HG03108 (cell line): ENCODE data around the gene TSTD1.

Experiments
- ATAC-seq: cut with Tn5 transposase; IDR thresholded peaks from one replicate; pipeline ENCODE4 v1.9.1; 2021; ENCODE audit warnings: moderate library complexity; ENCODE audit not compliant: unreplicated experiment

Gene TSTD1

GRCh38 chr1:161038523-161039153 lies at the start of gene TSTD1:
TSTD1 (minus strand) TSS chr1:161038964; CDS start chr1:161038889, 75 bp downstream.
- ATAC-seq: peak; percentile 75

GRCh38 chr1:161086457-161086856 lies 47.7 kb upstream of the TSTD1 start:
- ATAC-seq: no peak

GRCh38 chr1:161085165-161085564 lies 46.4 kb upstream of the TSTD1 start:
- no peak for ATAC-seq

- no peak for ATAC-seq
These were observed 45.8 kb upstream of the TSTD1 start for GRCh38 chr1:161084597-161084988.

- no peak for ATAC-seq
These were observed 45.2 kb upstream of the TSTD1 start for GRCh38 chr1:161083748-161084596.

GRCh38 chr1:161082996-161083747 lies 44.4 kb upstream of the TSTD1 start:
- ATAC-seq: no peak

GRCh38 chr1:161082483-161082882 lies 43.7 kb upstream of the TSTD1 start:
- no peak for ATAC-seq

- no peak for ATAC-seq
These were observed 42.8 kb upstream of the TSTD1 start for GRCh38 chr1:161081519-161081918.

- no peak for ATAC-seq
These were observed 42.0 kb upstream of the TSTD1 start for GRCh38 chr1:161080441-161081405.

- no peak for ATAC-seq
These were observed 40.8 kb upstream of the TSTD1 start for GRCh38 chr1:161079436-161080110.

- no peak for ATAC-seq
These were observed 38.7 kb upstream of the TSTD1 start for GRCh38 chr1:161077426-161077825.

- ATAC-seq: no peak
These were observed 37.6 kb upstream of the TSTD1 start for GRCh38 chr1:161076410-161076809.

- no peak for ATAC-seq
These were observed 36.1 kb upstream of the TSTD1 start for GRCh38 chr1:161074676-161075368.

GRCh38 chr1:161073474-161074121 lies 34.8 kb upstream of the TSTD1 start:
- no peak for ATAC-seq

- ATAC-seq: no peak
These were observed 34.1 kb upstream of the TSTD1 start for GRCh38 chr1:161072751-161073449.

- ATAC-seq: no peak
These were observed 33.2 kb upstream of the TSTD1 start for GRCh38 chr1:161071886-161072371.

GRCh38 chr1:161070761-161071160 lies 32.0 kb upstream of the TSTD1 start:
- no peak for ATAC-seq

GRCh38 chr1:161069731-161070270 lies 31.0 kb upstream of the TSTD1 start, which contains the start of gene ARHGAP30:
ARHGAP30 (minus strand) TSS chr1:161069891; CDS start chr1:161069624, 267 bp downstream.
- ATAC-seq: peak; percentile 81
